Caco-2 (cell line): ENCODE measurements around the gene RAD51B. TPM values are rescaled to one million over a fixed set of nuclear protein-coding genes. Genes with fewer than 3 reads are reported as not detected.

Source experiments
- BruUV-seq: library from RNA; stranded (reverse); fragments of 400-500 nt; replicated peaks from 2 replicates; lab custom pipeline; 2021; lab: Mats Ljungman, UMichigan
- CTCF ChIA-PET: fragments of 300-600 bp; sonication (Branson Sonifier 250); formaldehyde crosslinking; loops from one replicate; lab custom pipeline; 2022; ENCODE audit warnings: antibody characterized with exemption; lab: Charles Lee
- POLR2A ChIA-PET: fragments of 300-600 bp; sonication (Branson Sonifier 250); formaldehyde crosslinking; loops from one replicate; lab custom pipeline; 2022; ENCODE audit warnings: antibody characterized with exemption; lab: Charles Lee
- DNase-seq, 2 experiments: peaks; one replicate each; pipeline versions ENCODE4 v3.0.0 to v3.0.0-alpha.2; 2020 to 2022
- H3K27me3 ChIP-seq: replicated peaks from 2 replicates; pipeline ENCODE4 v1.6.0; 2011; ENCODE audit warnings: low read length; ENCODE audit not compliant: control insufficient read depth, insufficient read depth
- H3K36me3 ChIP-seq: 2 replicates; pipeline ENCODE4 v1.5.1; 2011; ENCODE audit warnings: low read length; ENCODE audit not compliant: control insufficient read depth, insufficient read depth
- H3K4me1 ChIP-seq: fragments of 250-450 bp; sonication (Bioruptor Pico); 2 replicates; pipeline ENCODE4 v1.5.1; 2020; ENCODE audit warnings: mild to moderate bottlenecking
- H3K4me3 ChIP-seq: 2 replicates; pipeline ENCODE4 v1.5.1; 2011; ENCODE audit warnings: low read depth, mild to moderate bottlenecking, control low read depth, low read length
- H3K9me3 ChIP-seq: fragments of 250-450 bp; sonication (Bioruptor Pico); 2 replicates; pipeline ENCODE4 v1.5.1; 2020; ENCODE audit warnings: mild to moderate bottlenecking, moderate library complexity
- H3K27ac Mint-ChIP-seq: one replicate; pipeline ENCODE4 v1.8.0; 2022; ENCODE audit warnings: mixed read lengths; ENCODE audit not compliant: unreplicated experiment
- H3K27me3 Mint-ChIP-seq: one replicate; pipeline ENCODE4 v1.8.0; 2022; ENCODE audit warnings: mixed read lengths; ENCODE audit not compliant: insufficient read depth, unreplicated experiment
- H3K36me3 Mint-ChIP-seq: one replicate; pipeline ENCODE4 v1.8.0; 2022; ENCODE audit warnings: mild to moderate bottlenecking, mixed read lengths; ENCODE audit not compliant: insufficient read depth, unreplicated experiment
- H3K4me1 Mint-ChIP-seq: one replicate; pipeline ENCODE4 v1.8.0; 2022; ENCODE audit warnings: low read depth, mixed read lengths; ENCODE audit not compliant: unreplicated experiment
- H3K4me3 Mint-ChIP-seq: one replicate; pipeline ENCODE4 v1.8.0; 2022; ENCODE audit warnings: mild to moderate bottlenecking, moderate library complexity, mixed read lengths; ENCODE audit not compliant: unreplicated experiment
- H3K9me3 Mint-ChIP-seq: one replicate; pipeline ENCODE4 v1.8.0; 2022; ENCODE audit warnings: mixed read lengths; ENCODE audit not compliant: unreplicated experiment
- intact Hi-C: fragments of 100-400 bp; cut with micrococcal nuclease; formaldehyde crosslinking; loops from one replicate; pipeline ENCODE4 v1.10.0; 2022; ENCODE audit not compliant: unreplicated experiment
- total RNA-seq: library from RNA; stranded (reverse); gene quantifications from 2 replicates; pipeline ENCODE4 v1.2.3, GENCODE V29; 2022
- TF ChIP-seq, protein P1 (sequence below), 2 experiments: fragments of 200-600 bp in 1 of 2; IDR thresholded peaks; 1 replicate in 1 of 2; 2 replicates in 1 of 2; pipeline versions ENCODE4 v1.5.1 to v1.8.0; 2011 to 2022; ENCODE audit warnings: antibody characterized with exemption in 1 of 2, control low read depth in 1 of 2, inconsistent platforms in 1 of 2, low read depth in 1 of 2, low read length in 1 of 2, mild to moderate bottlenecking in 1 of 2, moderate library complexity in 1 of 2; ENCODE audit not compliant: insufficient read depth in 1 of 2, severe bottlenecking in 1 of 2, unreplicated experiment in 1 of 2

The RAD51B gene
- total RNA-seq, 1 experiment from 2014 or later: 16.7 TPM

DNA sequence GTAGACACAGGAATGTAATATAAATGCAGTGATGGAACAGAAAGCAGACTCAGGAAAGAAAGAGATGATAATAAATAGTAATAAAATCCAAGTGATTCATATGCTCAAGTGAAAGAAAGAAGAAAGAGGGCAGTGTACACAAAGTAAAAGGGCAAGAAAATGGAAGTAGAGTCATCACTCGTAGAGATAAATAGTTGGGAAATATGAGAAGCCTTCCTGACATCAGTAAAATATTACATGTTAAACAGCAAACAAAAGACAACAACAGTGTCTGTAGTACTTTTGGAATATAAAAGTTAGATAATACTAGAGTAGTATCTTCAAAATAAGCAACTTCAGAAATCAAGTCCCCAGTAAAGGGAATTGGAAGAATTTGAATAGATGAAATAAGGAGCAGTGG is 412.3 kb downstream of the RAD51B start:
- H3K4me1 ChIP-seq: peaks cover 15% of the 10 kb centered on the region
- H3K4me3 ChIP-seq: no peak overlapping the region
- intact Hi-C loops: no loop called here
- Mint-ChIP-seq H3K27me3 (no peaks in the 10 kb centered on the region), H3K4me3 (no peak overlapping the region), H3K9me3 (no peaks in the 10 kb centered on the region), H3K36me3 (no peaks in the 10 kb centered on the region), H3K4me1 (no peaks in the 10 kb centered on the region), H3K27ac (no peak overlapping the region)
- POLR2A ChIA-PET: no interaction called here
- H3K27me3 ChIP-seq: no peaks in the 10 kb centered on the region
- no TSS peak for BruUV-seq
- DNase-seq: no peak
- CTCF ChIA-PET: no interaction called here
- no peaks in the 10 kb centered on the region for H3K9me3 ChIP-seq
- TF ChIP-seq, protein P1, sequence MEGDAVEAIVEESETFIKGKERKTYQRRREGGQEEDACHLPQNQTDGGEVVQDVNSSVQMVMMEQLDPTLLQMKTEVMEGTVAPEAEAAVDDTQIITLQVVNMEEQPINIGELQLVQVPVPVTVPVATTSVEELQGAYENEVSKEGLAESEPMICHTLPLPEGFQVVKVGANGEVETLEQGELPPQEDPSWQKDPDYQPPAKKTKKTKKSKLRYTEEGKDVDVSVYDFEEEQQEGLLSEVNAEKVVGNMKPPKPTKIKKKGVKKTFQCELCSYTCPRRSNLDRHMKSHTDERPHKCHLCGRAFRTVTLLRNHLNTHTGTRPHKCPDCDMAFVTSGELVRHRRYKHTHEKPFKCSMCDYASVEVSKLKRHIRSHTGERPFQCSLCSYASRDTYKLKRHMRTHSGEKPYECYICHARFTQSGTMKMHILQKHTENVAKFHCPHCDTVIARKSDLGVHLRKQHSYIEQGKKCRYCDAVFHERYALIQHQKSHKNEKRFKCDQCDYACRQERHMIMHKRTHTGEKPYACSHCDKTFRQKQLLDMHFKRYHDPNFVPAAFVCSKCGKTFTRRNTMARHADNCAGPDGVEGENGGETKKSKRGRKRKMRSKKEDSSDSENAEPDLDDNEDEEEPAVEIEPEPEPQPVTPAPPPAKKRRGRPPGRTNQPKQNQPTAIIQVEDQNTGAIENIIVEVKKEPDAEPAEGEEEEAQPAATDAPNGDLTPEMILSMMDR (IDR thresholded peaks at IDR 0.05; ENCODE audit: insufficient read depth in 1 of 2, low read depth in 1 of 2, low read length in 1 of 2, severe bottlenecking in 1 of 2, unreplicated experiment in 1 of 2): no peak
- no peaks in the 10 kb centered on the region for H3K36me3 ChIP-seq

DNA sequence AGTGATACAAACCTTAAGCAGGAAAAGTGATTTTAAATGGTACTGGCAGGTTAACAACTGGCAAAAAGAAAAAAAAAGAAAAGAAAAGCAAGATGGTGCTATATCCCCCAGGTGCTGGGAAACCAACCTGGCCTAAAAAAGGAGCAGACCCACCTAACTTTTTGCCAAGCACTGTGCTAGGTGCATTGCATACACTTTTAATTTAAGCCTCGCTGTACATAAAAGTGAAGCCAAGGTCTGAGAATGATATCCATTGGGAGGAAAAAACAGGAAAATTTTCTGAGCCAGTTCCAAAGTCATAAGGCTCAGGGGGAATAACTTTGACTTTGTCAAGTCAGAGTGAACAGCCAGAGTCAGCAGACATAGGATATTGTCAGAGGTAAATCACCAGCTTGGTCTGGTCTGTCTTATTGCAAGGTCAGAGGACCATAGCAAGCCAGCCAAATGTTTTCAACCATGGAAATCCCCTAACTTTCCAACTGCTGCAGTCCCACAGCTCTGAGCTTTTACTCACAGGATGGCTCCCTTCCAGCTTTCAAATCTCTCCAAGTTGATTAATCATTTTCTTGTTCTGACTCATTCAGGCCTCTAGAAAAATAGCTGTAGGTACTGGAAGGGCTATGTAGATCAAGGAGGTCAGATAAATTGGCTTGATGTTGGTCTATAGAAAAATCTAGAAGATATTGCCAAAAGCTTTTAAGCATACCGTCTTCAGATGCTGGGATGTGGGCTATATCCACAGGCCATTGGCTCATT is 412.9 kb downstream of the RAD51B start:
- Mint-ChIP-seq H3K9me3 (no peaks in the 10 kb centered on the region), H3K27ac (no peak overlapping the region), H3K4me1 (no peaks in the 10 kb centered on the region), H3K4me3 (no peak overlapping the region), H3K27me3 (no peaks in the 10 kb centered on the region), H3K36me3 (no peaks in the 10 kb centered on the region)
- no peak overlapping the region for H3K4me3 ChIP-seq
- no peaks in the 10 kb centered on the region for H3K36me3 ChIP-seq
- intact Hi-C loops: no loop called here
- CTCF ChIA-PET: no interaction called here
- DNase-seq: no peak
- POLR2A ChIA-PET: no interaction called here
- peaks cover 15% of the 10 kb centered on the region for H3K4me1 ChIP-seq
- TF ChIP-seq, protein P1 (IDR thresholded peaks at IDR 0.05; ENCODE audit: insufficient read depth in 1 of 2, low read depth in 1 of 2, low read length in 1 of 2, severe bottlenecking in 1 of 2, unreplicated experiment in 1 of 2): no peak
- BruUV-seq: no TSS peak
- H3K9me3 ChIP-seq: no peaks in the 10 kb centered on the region
- no peaks in the 10 kb centered on the region for H3K27me3 ChIP-seq

DNA sequence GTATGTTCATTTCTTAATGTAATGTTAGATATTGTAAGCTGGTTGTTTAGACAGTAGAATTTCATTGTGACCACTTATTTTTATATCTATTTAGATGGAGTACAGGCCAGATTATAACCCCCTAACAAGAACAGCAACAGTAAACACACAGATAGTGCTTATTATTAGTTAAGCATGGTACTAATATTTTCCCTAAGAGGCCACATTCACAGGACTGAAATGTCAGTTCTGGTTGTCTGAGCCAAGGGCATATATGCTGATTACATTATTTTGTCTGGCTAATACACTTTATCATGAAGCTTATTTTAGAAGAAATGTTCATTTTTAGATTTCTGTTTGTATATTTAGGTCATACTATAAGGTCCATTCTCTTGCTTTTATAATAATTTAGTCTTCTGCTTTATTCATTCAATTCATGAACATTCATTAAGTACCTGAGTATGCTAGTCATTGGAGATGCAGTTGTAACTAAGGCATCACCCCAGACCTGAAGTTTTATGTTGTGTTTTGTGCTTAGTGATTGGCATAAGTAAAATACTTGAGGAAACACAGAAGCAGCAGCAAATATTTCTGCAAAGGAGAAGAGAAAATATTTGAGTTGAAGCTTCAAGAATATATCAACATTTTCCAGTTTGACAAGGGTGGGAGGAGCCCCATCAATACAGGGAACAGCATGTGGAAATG is 413.7 kb downstream of the RAD51B start:
- Mint-ChIP-seq H3K9me3 (no peaks in the 10 kb centered on the region), H3K27me3 (no peaks in the 10 kb centered on the region), H3K27ac (no peak overlapping the region), H3K4me1 (no peaks in the 10 kb centered on the region), H3K4me3 (no peak overlapping the region), H3K36me3 (no peaks in the 10 kb centered on the region)
- no TSS peak for BruUV-seq
- no peak for DNase-seq
- Histone ChIP-seq H3K36me3 (no peaks in the 10 kb centered on the region), H3K9me3 (no peaks in the 10 kb centered on the region), H3K27me3 (no peaks in the 10 kb centered on the region), H3K4me1 (peaks cover 15% of the 10 kb centered on the region), H3K4me3 (no peak overlapping the region)
- ChIA-PET CTCF (no interaction called here), POLR2A (no interaction called here)
- TF ChIP-seq, protein P1 (IDR thresholded peaks at IDR 0.05; ENCODE audit: insufficient read depth in 1 of 2, low read depth in 1 of 2, low read length in 1 of 2, severe bottlenecking in 1 of 2, unreplicated experiment in 1 of 2): no peak
- intact Hi-C loops: no loop called here
